ENCODE measurements around the gene ADNP.

DNA sequence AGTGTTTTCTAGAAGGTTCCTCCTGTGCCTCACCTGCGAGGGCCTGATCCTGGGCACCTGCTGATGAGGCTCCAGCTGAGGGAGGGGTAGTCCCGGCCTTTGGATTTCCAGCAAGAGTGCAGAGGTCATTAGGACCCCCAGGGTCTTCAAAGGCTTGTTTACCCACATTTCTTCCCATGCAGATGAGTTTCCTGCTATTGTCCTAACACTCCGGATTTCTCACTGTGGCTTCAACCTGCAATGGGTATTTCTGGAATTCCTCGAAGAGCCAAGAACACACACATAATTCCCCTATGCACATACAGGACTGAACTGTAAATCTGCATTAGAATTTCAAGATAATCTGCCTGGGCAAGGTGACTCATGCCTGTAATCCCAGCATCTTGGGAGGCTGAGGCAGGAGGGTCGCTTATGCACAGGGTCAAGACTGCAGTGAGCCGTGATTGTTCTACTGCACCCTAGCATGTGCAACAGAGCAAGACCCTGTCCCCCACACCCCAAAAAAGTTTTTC lies 53.9 kb downstream of the ADNP start:
- TF ChIP-seq, protein P1, sequence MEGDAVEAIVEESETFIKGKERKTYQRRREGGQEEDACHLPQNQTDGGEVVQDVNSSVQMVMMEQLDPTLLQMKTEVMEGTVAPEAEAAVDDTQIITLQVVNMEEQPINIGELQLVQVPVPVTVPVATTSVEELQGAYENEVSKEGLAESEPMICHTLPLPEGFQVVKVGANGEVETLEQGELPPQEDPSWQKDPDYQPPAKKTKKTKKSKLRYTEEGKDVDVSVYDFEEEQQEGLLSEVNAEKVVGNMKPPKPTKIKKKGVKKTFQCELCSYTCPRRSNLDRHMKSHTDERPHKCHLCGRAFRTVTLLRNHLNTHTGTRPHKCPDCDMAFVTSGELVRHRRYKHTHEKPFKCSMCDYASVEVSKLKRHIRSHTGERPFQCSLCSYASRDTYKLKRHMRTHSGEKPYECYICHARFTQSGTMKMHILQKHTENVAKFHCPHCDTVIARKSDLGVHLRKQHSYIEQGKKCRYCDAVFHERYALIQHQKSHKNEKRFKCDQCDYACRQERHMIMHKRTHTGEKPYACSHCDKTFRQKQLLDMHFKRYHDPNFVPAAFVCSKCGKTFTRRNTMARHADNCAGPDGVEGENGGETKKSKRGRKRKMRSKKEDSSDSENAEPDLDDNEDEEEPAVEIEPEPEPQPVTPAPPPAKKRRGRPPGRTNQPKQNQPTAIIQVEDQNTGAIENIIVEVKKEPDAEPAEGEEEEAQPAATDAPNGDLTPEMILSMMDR (IDR thresholded peaks at IDR 0.05): no peak
- TF ChIP-seq POLR2AphosphoS5 (IDR thresholded peaks at IDR 0.05): no peak
- TF ChIP-seq POLR2A (IDR thresholded peaks at IDR 0.05): no peak
